DND-41 (cell line): ENCODE measurements around the gene ZNF286A.
"Not testable (repeated sequence)": the region's sequence is repeated elsewhere in the genome, so short reads cannot be mapped to it uniquely, and the experiment has no call there.

Experiments used
- ATAC-seq: fragments of 200-7000 bp; cut with Tn5 transposase; 3 replicates; pipeline ENCODE4 v1.9.1; 2021; ENCODE audit warnings: low read depth; ENCODE audit not compliant: insufficient read depth
- DNase-seq: peaks from one replicate; pipeline ENCODE4 v3.0.0-alpha.2; 2020
- H2AFZ ChIP-seq: 2 replicates; pipeline ENCODE4 v1.6.0; 2012; ENCODE audit warnings: low read depth, low read length
- H3K27ac ChIP-seq: 2 replicates; pipeline ENCODE4 v1.5.1; 2012; ENCODE audit warnings: low read length, inconsistent platforms
- H3K27me3 ChIP-seq: fragments of 200-600 bp; sonication (generic); 2 replicates; pipeline ENCODE4 v1.6.0; 2012; ENCODE audit warnings: low read length, mild to moderate bottlenecking, inconsistent platforms; ENCODE audit not compliant: insufficient read depth, poor library complexity
- H3K36me3 ChIP-seq: 2 replicates; pipeline ENCODE4 v1.5.1; 2012; ENCODE audit warnings: low read length, inconsistent platforms; ENCODE audit not compliant: insufficient read depth
- H3K4me1 ChIP-seq: 2 replicates; pipeline ENCODE4 v1.5.1; 2012; ENCODE audit warnings: mild to moderate bottlenecking, low read length; ENCODE audit not compliant: insufficient read depth
- H3K4me2 ChIP-seq: 2 replicates; pipeline ENCODE4 v1.6.0; 2012; ENCODE audit warnings: mild to moderate bottlenecking, moderate library complexity, low read length, inconsistent platforms; ENCODE audit not compliant: insufficient read depth
- H3K4me3 ChIP-seq, 2 experiments: fragments of 200-600 bp in 1 of 2; shearing (Covaris generic) in 1 of 2; 2 replicates each; pipeline ENCODE4 v1.5.1; 2012 to 2016; ENCODE audit warnings: inconsistent platforms in 2 of 2, low read length in 2 of 2, mild to moderate bottlenecking in 2 of 2, low read depth in 1 of 2, moderate library complexity in 1 of 2
- H3K79me2 ChIP-seq: 2 replicates; pipeline ENCODE4 v1.6.0; 2012; ENCODE audit warnings: low read length, inconsistent platforms; ENCODE audit not compliant: insufficient read depth
- H3K9ac ChIP-seq: 2 replicates; pipeline ENCODE4 v1.6.0; 2012; ENCODE audit warnings: low read depth, mild to moderate bottlenecking, inconsistent platforms, low read length, moderate library complexity
- H3K9me3 ChIP-seq: 2 replicates; pipeline ENCODE4 v1.5.1; 2012; ENCODE audit warnings: low read length, moderate library complexity, mild to moderate bottlenecking, inconsistent platforms; ENCODE audit not compliant: insufficient read depth, severe bottlenecking
- H4K20me1 ChIP-seq: 2 replicates; pipeline ENCODE4 v1.6.0; 2012; ENCODE audit warnings: low read length; ENCODE audit not compliant: insufficient read depth
- CTCF ChIP-seq: IDR thresholded peaks from 2 replicates; pipeline ENCODE4 v1.5.1; 2012; ENCODE audit warnings: borderline replicate concordance, low read length, moderate library complexity, mild to moderate bottlenecking; ENCODE audit not compliant: poor library complexity, severe bottlenecking; ENCODE audit errors: extremely low read depth
- EZH2 ChIP-seq: IDR thresholded peaks from 3 replicates; pipeline ENCODE4 v1.6.1; 2012; ENCODE audit warnings: borderline replicate concordance, low read depth, mild to moderate bottlenecking, moderate library complexity, low read length, inconsistent platforms; ENCODE audit not compliant: severe bottlenecking

The ZNF286A gene

GRCh38 chr17:15699413-15699924 is at the start of gene ZNF286A:
Gene ZNF286A, plus strand, starts transcription at chr17:15699752. Its CDS starts 578 bp downstream, at chr17:15700330.
- peaks cover 14% of the 10 kb centered on the region for H3K79me2 ChIP-seq
- peak within 1 kb of the TSS; percentile 80 for H3K27ac ChIP-seq
- H3K36me3 ChIP-seq, result peaks cover 22% of the 10 kb centered on the region
- not testable (repeated sequence) for H3K27me3 ChIP-seq, H3K9me3 ChIP-seq, H4K20me1 ChIP-seq
- peaks cover 18% of the 10 kb centered on the region for H3K4me1 ChIP-seq
- H3K4me3 ChIP-seq, result peak within 1 kb of the TSS; percentile 43 to 79
- DNase-seq, result peak; percentile 97
- peak within 1 kb of the TSS; percentile 63 for H3K4me2 ChIP-seq
- H2AFZ ChIP-seq, result peak within 1 kb of the TSS; percentile 82
- peak; percentile 98 for ATAC-seq
- H3K9ac ChIP-seq, result peak within 1 kb of the TSS; percentile 75

GRCh38 chr17:15649861-15650421 is 49.6 kb upstream of the ZNF286A start:
- Histone ChIP-seq H3K36me3 (no peaks in the 10 kb centered on the region), H3K9ac (no peak overlapping the region), H3K4me1 (no peaks in the 10 kb centered on the region), H3K4me3 (no peak overlapping the region), H4K20me1 (no peaks in the 10 kb centered on the region), H2AFZ (no peak overlapping the region), H3K4me2 (no peak overlapping the region), H3K79me2 (no peaks in the 10 kb centered on the region), H3K9me3 (no peaks in the 10 kb centered on the region), H3K27me3 (no peaks in the 10 kb centered on the region), H3K27ac (no peak overlapping the region)
- DNase-seq, result no peak
- ATAC-seq, result no peak
- no peak for TF ChIP-seq EZH2
- TF ChIP-seq CTCF, result no peak

- ATAC-seq (peak; percentile 9; the same call in 1 of the 3 replicates), DNase-seq (no peak)
- Histone ChIP-seq H3K4me2 (no peak overlapping the region), H3K27ac (no peak overlapping the region), H3K4me3 (no peak overlapping the region), H3K36me3 (no peaks in the 10 kb centered on the region), H3K9me3 (no peaks in the 10 kb centered on the region), H3K27me3 (no peaks in the 10 kb centered on the region), H3K79me2 (no peaks in the 10 kb centered on the region), H4K20me1 (no peaks in the 10 kb centered on the region), H3K9ac (no peak overlapping the region), H3K4me1 (no peaks in the 10 kb centered on the region), H2AFZ (no peak overlapping the region)
- no peak for TF ChIP-seq CTCF
- TF ChIP-seq EZH2, result no peak
Observed at GRCh38 chr17:15650741-15651582, 48.6 kb upstream of the ZNF286A start.

GRCh38 chr17:15651583-15652110 is 47.9 kb upstream of the ZNF286A start:
- DNase-seq, result peak; percentile 64
- no peaks in the 10 kb centered on the region for H3K27me3 ChIP-seq
- no peak overlapping the region for H3K4me3 ChIP-seq
- H2AFZ ChIP-seq, result no peak overlapping the region
- no peaks in the 10 kb centered on the region for H3K79me2 ChIP-seq
- no peaks in the 10 kb centered on the region for H3K36me3 ChIP-seq
- H3K4me1 ChIP-seq, result no peaks in the 10 kb centered on the region
- H4K20me1 ChIP-seq, result no peaks in the 10 kb centered on the region
- no peak overlapping the region for H3K4me2 ChIP-seq
- peak; percentile 83 for ATAC-seq
- TF ChIP-seq CTCF (no peak), EZH2 (no peak)
- H3K9me3 ChIP-seq, result no peaks in the 10 kb centered on the region
- no peak overlapping the region for H3K27ac ChIP-seq
- no peak overlapping the region for H3K9ac ChIP-seq
